Raji (cell line): ENCODE results near the gene HES2.

Experiments
- POLR2A ChIP-seq: IDR thresholded peaks from 2 replicates; pipeline ENCODE4 v1.6.1; 2011; ENCODE audit warnings: low read depth, low read length, control low read depth; ENCODE audit not compliant: insufficient read depth

Gene HES2

GRCh38 chr1:6373961-6374720 lies 45.6 kb downstream of the HES2 start:
- TF ChIP-seq POLR2A, result no peak

- no peak for TF ChIP-seq POLR2A
Measured at GRCh38 chr1:6370006-6370405, 49.7 kb downstream of the HES2 start.

GRCh38 chr1:6367381-6368012 lies 52.2 kb downstream of the HES2 start:
- no peak for TF ChIP-seq POLR2A

GRCh38 chr1:6365047-6365446 lies 54.7 kb downstream of the HES2 start:
- TF ChIP-seq POLR2A, result no peak
